Measurements from ENCODE around the gene SFTPA1. TPM values are rescaled to one million over a fixed set of nuclear protein-coding genes. Genes with fewer than 3 reads are reported as not detected.
"Not testable (repeated sequence)": the region's sequence is repeated elsewhere in the genome, so short reads cannot be mapped to it uniquely, and the experiment has no call there.

Gene SFTPA1
- total RNA-seq, 1 experiment from 2014 or later = not detected

- no TSS peak for BruUV-seq (replicated peaks)
- ChIA-PET POLR2A (ENCODE audit: low non-redundant PET) (no interaction called here), CTCF (no interaction called here)
- no peaks in the 10 kb centered on the region for H3K4me1 ChIP-seq (ENCODE audit: insufficient read depth, low read length, poor library complexity, severe bottlenecking)
- H3K4me3 ChIP-seq (ENCODE audit: low read depth, low read length, poor library complexity, severe bottlenecking) = no peak overlapping the region
- H3K36me3 ChIP-seq (ENCODE audit: insufficient read depth, low read length, poor library complexity, severe bottlenecking) = no peaks in the 10 kb centered on the region
- no peaks in the 10 kb centered on the region for H3K27me3 ChIP-seq (replicated peaks; ENCODE audit: insufficient read depth, low read depth, low read length, poor library complexity)
- peaks cover 5% of the 10 kb centered on the region for H3K9me3 ChIP-seq (ENCODE audit: low read depth, low read length, poor library complexity, severe bottlenecking)
- no peak overlapping the region for H3K27ac ChIP-seq (ENCODE audit: low read depth, low read length, poor library complexity, severe bottlenecking)
- no peak for DNase-seq (ENCODE audit: low spot score)
- intact Hi-C loops (cut with micrococcal nuclease; ENCODE audit: unreplicated experiment) = no loop called here
- no peak for TF ChIP-seq EZH2 (IDR thresholded peaks at IDR 0.05; ENCODE audit: borderline replicate concordance, low read depth, low read length, poor library complexity, severe bottlenecking)
- no peak for TF ChIP-seq CTCF (conservative IDR thresholded peaks at IDR 0.05; ENCODE audit: low read depth, low read length)
Measured at GRCh38 chr10:79628083-79628482, 17.3 kb downstream of the SFTPA1 start.

GRCh38 chr10:79628988-79629954, 18.5 kb downstream of the SFTPA1 start:
- ChIA-PET CTCF (no interaction called here), POLR2A (ENCODE audit: low non-redundant PET) (no interaction called here)
- no peaks in the 10 kb centered on the region for H3K27me3 ChIP-seq (replicated peaks; ENCODE audit: insufficient read depth, low read depth, low read length, poor library complexity)
- no peaks in the 10 kb centered on the region for H3K36me3 ChIP-seq (ENCODE audit: insufficient read depth, low read length, poor library complexity, severe bottlenecking)
- H3K4me3 ChIP-seq (ENCODE audit: low read depth, low read length, poor library complexity, severe bottlenecking) = no peak overlapping the region
- intact Hi-C loops (cut with micrococcal nuclease; ENCODE audit: unreplicated experiment) = no loop called here
- BruUV-seq (replicated peaks) = no TSS peak
- no peak for TF ChIP-seq EZH2 (IDR thresholded peaks at IDR 0.05; ENCODE audit: borderline replicate concordance, low read depth, low read length, poor library complexity, severe bottlenecking)
- TF ChIP-seq CTCF (conservative IDR thresholded peaks at IDR 0.05; ENCODE audit: low read depth, low read length) = no peak
- no peak for DNase-seq (ENCODE audit: low spot score)
- H3K27ac ChIP-seq (ENCODE audit: low read depth, low read length, poor library complexity, severe bottlenecking) = no peak overlapping the region
- H3K4me1 ChIP-seq (ENCODE audit: insufficient read depth, low read length, poor library complexity, severe bottlenecking) = no peaks in the 10 kb centered on the region
- peaks cover 5% of the 10 kb centered on the region for H3K9me3 ChIP-seq (ENCODE audit: low read depth, low read length, poor library complexity, severe bottlenecking)

GRCh38 chr10:79629955-79630327, 19.2 kb downstream of the SFTPA1 start:
- Histone ChIP-seq H3K9me3 (ENCODE audit: low read depth, low read length, poor library complexity, severe bottlenecking) (peaks cover 5% of the 10 kb centered on the region), H3K36me3 (ENCODE audit: insufficient read depth, low read length, poor library complexity, severe bottlenecking) (no peaks in the 10 kb centered on the region), H3K27me3 (replicated peaks; ENCODE audit: insufficient read depth, low read depth, low read length, poor library complexity) (no peaks in the 10 kb centered on the region), H3K27ac (ENCODE audit: low read depth, low read length, poor library complexity, severe bottlenecking) (no peak overlapping the region), H3K4me3 (ENCODE audit: low read depth, low read length, poor library complexity, severe bottlenecking) (no peak overlapping the region), H3K4me1 (ENCODE audit: insufficient read depth, low read length, poor library complexity, severe bottlenecking) (no peaks in the 10 kb centered on the region)
- BruUV-seq (replicated peaks) = no TSS peak
- no peak for TF ChIP-seq EZH2 (IDR thresholded peaks at IDR 0.05; ENCODE audit: borderline replicate concordance, low read depth, low read length, poor library complexity, severe bottlenecking)
- TF ChIP-seq CTCF (conservative IDR thresholded peaks at IDR 0.05; ENCODE audit: low read depth, low read length) = no peak
- POLR2A ChIA-PET (ENCODE audit: low non-redundant PET) = no interaction called here
- DNase-seq (ENCODE audit: low spot score) = no peak
- CTCF ChIA-PET = no interaction called here
- intact Hi-C loops (cut with micrococcal nuclease; ENCODE audit: unreplicated experiment) = no loop called here

GRCh38 chr10:79636654-79637199, 26.0 kb downstream of the SFTPA1 start:
- H3K4me3 ChIP-seq (ENCODE audit: low read depth, low read length, poor library complexity, severe bottlenecking); H3K27ac ChIP-seq (ENCODE audit: low read depth, low read length, poor library complexity, severe bottlenecking); H3K27me3 ChIP-seq (replicated peaks; ENCODE audit: insufficient read depth, low read depth, low read length, poor library complexity); DNase-seq (ENCODE audit: low spot score); POLR2A ChIA-PET (ENCODE audit: low non-redundant PET); H3K9me3 ChIP-seq (ENCODE audit: low read depth, low read length, poor library complexity, severe bottlenecking); intact Hi-C loops (cut with micrococcal nuclease; ENCODE audit: unreplicated experiment); H3K4me1 ChIP-seq (ENCODE audit: insufficient read depth, low read length, poor library complexity, severe bottlenecking); BruUV-seq (replicated peaks); H3K36me3 ChIP-seq (ENCODE audit: insufficient read depth, low read length, poor library complexity, severe bottlenecking); CTCF ChIA-PET: not testable (repeated sequence)
